Activated naive CD8-positive, alpha-beta T cell treated with anti-CD3 and anti-CD28 coated beads, Interleukin-2, amount 50 U/mL, for 16 hours (primary cell): ENCODE measurements around the gene NTM.

Experiments used
- DNase-seq: peaks from one replicate; pipeline ENCODE4 v3.0.0-alpha.2; 2020; ENCODE audit warnings: low read depth, low spot score

The NTM gene

DNA sequence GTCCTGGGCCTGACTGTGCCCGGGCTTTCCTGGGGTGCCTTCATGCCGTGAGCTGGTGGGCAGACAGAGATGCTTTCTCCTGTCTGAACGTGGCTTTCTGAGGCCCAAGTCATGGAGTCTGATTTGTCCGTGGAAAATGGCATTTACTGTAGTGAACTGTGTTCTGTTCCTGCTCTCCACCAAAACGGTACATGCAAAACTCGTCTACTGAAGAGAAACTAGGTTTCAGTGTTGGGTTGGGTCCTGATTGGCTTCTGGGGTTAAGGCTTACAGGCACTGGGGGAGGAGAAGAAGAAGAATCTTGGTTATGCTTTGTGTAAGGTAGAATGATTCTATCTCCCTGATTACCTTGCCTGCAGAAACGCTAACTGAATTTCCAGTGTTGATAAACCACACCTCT lies 541.7 kb downstream of the NTM start:
- DNase-seq: no peak

- DNase-seq: no peak
Measured at GRCh38 chr11:131913267-131913666, 542.9 kb downstream of the NTM start.

GRCh38 chr11:131914361-131914774 lies 544.0 kb downstream of the NTM start:
- no peak for DNase-seq

GRCh38 chr11:131916638-131917037 lies 546.2 kb downstream of the NTM start:
- DNase-seq: no peak

DNA sequence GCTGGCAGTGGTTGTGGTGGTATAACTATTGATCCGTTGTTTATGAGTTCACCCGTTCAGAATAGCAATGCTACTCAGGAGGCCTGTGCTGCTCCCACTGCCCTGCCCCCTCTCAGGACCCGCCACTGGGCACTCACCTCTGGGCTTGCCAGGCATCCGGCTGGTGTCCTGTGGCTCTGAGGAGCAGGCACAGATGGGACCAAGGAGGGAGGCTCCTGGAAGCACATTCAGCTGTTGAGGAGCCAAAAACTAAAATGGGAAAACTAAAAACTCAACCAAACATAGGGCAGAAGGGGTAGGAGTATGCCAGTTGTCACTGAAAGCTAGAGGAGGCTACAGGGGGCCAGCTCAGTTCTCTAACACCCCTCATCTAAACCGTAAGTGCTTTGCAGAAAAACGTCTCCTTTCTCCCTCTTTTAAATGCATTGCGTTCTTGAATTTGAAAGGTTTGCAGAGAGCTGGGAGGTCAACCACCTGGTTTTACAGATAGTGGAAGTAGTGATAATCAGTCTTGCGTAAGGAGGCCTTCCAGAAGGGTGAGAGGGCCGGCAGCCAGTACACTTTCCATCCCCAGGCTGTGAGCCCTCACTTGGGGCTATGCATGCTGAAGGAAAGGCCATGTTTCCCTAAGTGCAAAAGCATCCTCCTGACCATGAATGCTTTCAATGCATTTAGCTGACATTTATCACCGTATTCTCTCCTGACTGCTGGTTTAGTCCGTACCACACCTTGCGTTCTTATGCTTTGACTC lies 547.4 kb downstream of the NTM start:
- DNase-seq: no peak

DNA sequence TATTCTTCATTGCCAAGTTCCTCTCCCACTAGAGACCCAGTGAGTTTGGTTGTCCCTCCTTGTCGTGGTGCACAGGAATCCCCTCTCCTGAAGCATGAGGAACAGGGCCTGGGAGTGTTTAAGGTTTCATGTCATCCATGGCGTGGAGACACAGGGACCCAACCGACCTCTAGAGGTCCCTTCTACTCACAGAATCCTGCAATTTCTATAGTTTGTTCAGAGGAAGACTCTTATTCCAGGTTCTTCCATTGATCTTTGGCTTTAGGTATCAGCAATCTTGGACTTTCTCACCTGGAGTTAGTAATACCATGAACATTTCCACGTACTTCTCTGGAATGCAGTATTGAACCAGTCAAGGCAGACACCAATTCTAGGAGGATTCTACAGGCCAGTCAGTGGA lies 548.2 kb downstream of the NTM start:
- no peak for DNase-seq

GRCh38 chr11:131922220-131922619 lies 551.8 kb downstream of the NTM start:
- DNase-seq: no peak

DNA sequence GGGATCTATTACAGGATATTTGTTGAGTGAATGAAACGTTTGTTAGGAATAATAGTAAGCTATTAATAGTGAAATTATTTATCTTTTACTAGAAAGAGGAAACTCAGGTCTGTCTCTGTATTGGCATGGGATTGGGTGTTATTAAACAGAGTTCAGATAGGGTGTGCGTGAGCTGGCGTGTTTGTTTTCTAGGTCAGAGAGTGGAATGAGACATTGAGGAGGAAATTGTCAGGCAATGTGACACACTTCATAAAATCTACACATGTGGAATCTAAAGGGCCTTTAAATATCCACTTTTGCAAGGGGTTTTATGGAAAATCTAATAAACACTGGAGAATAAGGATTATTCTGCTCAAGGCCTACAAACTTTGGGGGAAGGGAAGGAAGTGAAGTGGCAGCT lies 552.9 kb downstream of the NTM start:
- DNase-seq: no peak

DNA sequence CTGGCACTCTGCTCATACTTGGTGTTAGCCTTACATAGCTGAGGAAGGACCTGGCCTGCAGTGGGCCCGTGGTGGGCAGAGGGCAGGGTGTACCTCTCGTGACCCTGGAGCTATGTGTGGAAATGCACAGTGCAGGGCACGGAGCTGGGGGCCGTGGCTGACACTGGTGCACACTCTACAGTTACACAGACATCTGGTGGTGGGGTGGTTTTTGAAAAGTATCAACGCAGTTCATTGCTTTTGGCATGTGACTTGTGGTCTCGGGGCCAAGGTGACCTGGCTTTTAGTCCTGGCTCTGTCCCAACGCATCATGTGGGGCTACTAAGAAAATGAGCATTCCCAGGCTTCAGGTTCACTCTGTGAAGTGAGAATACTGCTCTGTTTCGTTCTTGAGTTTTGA lies 553.6 kb downstream of the NTM start:
- DNase-seq: no peak

DNA sequence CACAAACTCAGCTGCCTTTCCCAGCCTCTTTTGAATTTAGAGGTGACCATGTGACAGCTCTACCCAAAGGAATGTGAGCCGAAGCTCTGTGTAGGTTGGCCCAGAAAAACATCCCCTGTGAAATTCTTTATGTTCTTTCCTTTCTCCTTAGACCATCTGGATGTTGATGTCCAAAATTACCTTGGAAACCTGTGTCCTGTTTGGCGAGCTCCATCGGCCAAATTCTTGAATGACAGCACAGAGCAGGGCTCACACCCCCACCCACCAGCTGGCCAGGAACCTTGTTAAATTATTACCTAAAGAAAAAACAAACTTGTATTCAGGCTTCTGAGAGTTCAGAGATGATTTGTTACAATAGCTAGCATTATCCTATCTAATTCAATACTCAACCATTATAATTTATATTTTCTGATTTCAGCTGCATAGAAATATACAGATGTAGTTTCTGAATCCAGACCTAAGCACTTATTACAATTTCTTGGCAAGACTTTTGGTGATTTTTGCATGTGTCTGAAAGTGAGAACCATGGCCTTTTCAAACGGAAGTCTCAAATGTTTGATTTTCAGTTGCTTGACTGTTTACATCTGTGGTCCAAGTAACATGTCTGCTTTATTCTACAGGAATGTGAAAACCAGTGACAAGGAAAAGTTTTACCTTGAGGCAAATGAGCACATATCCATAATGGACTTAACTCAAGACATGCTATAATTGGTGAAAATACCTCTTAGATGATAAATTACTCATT lies 554.2 kb downstream of the NTM start:
- no peak for DNase-seq

- DNase-seq: no peak
Measured at GRCh38 chr11:131925829-131926228, 555.4 kb downstream of the NTM start.

DNA sequence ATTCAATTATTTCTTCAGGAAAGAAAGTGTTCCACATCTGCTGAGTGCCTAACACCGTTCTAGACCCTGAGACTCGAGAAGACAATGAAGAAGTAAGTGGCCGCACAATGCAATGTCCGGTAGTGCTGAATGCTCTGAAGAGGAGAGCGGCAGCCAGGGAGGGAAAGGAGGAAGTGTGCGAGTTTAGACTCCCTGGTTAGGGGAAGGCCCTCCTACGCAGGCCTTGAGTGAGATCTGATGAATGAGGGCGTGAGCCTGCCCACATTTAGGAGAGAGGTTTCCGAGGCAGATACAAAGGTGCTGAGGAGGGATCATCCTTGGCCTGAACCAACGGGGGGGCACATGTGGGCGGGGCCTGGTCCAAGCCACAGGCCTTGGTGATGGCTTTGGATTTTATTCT lies 558.6 kb downstream of the NTM start:
- DNase-seq: no peak

DNA sequence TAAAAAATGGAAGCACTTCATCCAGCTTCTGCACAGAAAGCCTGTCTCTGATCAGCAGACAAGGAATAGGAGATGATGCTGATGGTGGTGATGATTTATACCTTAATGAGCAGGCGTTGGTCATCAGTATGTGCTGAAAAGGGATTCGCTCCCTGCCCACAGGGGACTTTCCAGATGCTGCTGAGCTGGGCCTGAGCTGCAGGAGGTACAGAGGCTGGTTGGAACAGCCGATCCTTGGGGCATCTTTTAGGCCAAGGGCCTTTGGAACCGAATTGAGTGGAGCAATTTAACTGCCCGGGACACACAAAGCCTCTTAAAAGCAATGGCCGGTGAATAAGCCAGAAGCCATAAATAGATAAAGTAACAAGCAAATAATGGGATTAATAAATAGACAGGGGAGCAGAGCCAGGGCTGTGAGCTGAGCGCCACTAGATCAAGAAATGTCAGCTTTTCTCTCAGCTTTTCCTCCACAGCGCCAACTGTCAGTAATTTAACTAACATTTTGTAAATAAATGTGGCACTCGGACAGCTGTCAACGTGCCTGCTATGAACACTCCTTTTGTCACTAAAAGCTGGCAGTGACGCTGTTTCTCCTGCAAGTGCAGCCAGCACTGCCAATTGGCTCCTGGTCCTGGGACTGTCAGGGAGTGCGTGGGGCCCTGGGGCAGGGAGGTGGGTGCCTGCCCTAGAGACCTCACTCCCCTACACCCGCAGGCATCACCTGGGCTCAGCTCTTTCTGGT lies 562.3 kb downstream of the NTM start:
- DNase-seq: no peak

DNA sequence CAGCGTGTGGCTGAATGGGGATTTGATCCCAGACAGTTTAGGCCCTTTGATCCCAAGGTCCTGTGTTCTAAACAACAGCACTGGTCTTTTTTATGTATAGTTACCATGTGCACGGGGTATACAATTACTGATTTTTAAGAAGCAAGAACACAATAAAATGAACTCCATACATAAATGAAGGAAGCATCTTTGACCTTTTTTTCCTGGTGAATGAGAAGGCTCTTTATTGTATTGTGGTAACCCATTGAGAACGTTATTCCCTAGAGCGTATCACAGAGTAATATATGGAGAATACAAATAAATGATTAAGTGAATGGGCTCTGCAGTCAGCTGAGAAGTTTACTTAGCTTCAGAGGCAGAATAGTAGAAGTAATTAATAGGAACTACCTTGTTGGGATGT lies 563.6 kb downstream of the NTM start:
- no peak for DNase-seq

- no peak for DNase-seq
Measured at GRCh38 chr11:131938351-131938751, 567.9 kb downstream of the NTM start.

GRCh38 chr11:131940126-131940525 lies 569.7 kb downstream of the NTM start:
- DNase-seq: no peak

GRCh38 chr11:131942878-131943277 lies 572.5 kb downstream of the NTM start:
- DNase-seq: no peak

- DNase-seq: no peak
Measured at GRCh38 chr11:131943295-131943694, 572.9 kb downstream of the NTM start.

DNA sequence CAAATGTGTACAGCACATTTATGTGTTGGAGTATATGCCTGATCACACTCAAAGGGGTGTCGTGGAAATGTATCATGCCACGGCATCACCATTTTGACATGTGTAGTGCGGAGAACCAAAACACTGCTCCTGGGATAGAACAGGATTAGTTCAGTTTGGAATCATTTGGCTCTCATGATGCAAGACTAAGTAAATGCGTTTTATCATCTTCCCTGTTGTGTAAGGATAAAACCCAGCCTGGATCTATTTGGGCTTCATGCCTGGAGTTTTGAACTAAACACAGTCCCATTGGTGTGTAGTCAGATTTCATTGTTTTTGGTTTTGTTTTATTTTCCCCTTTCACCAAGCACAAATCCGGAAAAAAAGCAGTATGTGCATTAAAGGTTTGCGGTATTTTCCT lies 574.3 kb downstream of the NTM start:
- DNase-seq: no peak

DNA sequence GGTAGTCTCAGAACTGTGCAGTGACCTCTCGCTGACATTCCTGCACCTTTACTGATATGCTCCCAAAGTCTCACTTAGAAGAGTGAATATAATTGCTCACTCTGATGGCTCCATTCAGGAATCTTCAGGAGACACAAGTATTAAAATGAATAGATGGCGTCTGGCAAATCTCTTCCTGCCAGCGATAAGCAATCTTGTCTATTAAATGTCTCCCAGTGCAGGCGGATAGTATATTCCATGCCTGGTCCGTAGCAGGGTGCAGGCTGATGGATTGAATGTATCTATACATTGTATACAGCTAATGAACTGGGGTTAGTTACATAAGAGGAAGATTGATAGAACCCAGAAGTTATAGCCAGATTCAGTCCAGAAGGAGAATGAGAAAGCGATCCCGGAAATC lies 575.3 kb downstream of the NTM start:
- DNase-seq: no peak

- no peak for DNase-seq
Measured at GRCh38 chr11:131947511-131947910, 577.1 kb downstream of the NTM start.

DNA sequence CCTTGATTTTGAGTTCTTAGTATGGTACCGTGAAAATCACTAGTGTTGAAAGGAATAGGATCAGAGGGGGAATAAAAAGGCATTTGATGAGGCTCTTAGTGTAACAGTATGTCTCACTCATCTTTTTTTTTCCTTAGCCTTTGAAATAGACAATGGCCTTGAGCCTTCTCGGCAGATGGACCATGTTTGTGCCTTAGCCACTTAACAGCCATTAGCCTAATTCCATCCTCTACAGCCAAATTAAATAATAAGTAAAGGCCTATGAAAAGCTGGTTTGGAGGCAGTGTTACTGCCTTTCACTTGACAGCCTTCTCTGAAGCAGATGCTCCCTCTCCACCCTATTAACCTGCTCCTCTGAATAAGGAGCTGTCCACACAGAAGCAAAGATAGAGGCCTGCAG lies 580.7 kb downstream of the NTM start:
- DNase-seq: no peak

- DNase-seq: no peak
Measured at GRCh38 chr11:131954146-131954545, 583.7 kb downstream of the NTM start.
